ENCODE results near the gene LRSAM1. TPM values are rescaled to one million over a fixed set of nuclear protein-coding genes. Genes with fewer than 3 reads are reported as not detected.
A peak's percentile ranks its signal among the peaks of the same experiment; 100 is the strongest.

The LRSAM1 gene
- total RNA-seq, 3 donors from 2014 or later, result 11.7 to 21.3 (median 17.9) TPM

- peak overlapping the region; percentile 14 to 28 for H3K27ac ChIP-seq
- no peak overlapping the region for H3K4me3 ChIP-seq
- TF ChIP-seq, protein P1, sequence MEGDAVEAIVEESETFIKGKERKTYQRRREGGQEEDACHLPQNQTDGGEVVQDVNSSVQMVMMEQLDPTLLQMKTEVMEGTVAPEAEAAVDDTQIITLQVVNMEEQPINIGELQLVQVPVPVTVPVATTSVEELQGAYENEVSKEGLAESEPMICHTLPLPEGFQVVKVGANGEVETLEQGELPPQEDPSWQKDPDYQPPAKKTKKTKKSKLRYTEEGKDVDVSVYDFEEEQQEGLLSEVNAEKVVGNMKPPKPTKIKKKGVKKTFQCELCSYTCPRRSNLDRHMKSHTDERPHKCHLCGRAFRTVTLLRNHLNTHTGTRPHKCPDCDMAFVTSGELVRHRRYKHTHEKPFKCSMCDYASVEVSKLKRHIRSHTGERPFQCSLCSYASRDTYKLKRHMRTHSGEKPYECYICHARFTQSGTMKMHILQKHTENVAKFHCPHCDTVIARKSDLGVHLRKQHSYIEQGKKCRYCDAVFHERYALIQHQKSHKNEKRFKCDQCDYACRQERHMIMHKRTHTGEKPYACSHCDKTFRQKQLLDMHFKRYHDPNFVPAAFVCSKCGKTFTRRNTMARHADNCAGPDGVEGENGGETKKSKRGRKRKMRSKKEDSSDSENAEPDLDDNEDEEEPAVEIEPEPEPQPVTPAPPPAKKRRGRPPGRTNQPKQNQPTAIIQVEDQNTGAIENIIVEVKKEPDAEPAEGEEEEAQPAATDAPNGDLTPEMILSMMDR (IDR thresholded peaks at IDR 0.05), result no peak
- no peak for TF ChIP-seq POLR2A (IDR thresholded peaks at IDR 0.05)
- no peak for TF ChIP-seq POLR2AphosphoS5 (IDR thresholded peaks at IDR 0.05)
- H3K27me3 ChIP-seq, result no peaks in the 10 kb centered on the region
- peaks cover 4 to 16% of the 10 kb centered on the region in 2 donors for H3K4me1 ChIP-seq
- H3K36me3 ChIP-seq, result no peaks in the 10 kb centered on the region
- H3K9me3 ChIP-seq, result no peaks in the 10 kb centered on the region
- DNase-seq (ENCODE audit: low spot score in 2 of 2), result no peak
- intact Hi-C loops (cut with DNase I; ENCODE audit: low total_unique reads), result no loop called here
These were observed 99.0 kb downstream of the LRSAM1 start for GRCh38 chr9:127550282-127550681.

DNA sequence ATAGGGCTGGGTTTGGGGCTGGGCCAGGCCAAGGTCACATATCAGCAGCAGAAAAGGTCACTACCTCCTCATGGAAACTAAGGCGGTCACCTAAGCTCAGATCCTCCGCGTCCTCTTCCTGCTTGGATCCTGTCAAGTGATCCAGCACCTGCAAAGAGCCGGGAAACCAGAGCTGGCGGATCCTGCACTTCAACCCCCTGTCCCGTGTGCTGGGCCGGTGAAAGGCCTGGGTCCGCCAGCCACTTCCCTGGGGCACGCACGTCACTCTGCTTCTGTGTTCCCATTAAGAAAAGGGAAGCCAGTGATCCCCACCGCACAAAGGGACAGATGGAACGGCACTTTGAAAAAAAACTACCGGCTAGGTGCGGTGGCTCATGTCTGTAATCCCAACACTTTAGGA lies 99.4 kb downstream of the LRSAM1 start:
- H3K36me3 ChIP-seq, result no peaks in the 10 kb centered on the region
- no peak for DNase-seq (ENCODE audit: low spot score in 2 of 2)
- intact Hi-C loops (cut with DNase I; ENCODE audit: low total_unique reads), result no loop called here
- TF ChIP-seq, protein P1 (IDR thresholded peaks at IDR 0.05), result no peak
- peak in 1 of 3 donors; percentile 12 for TF ChIP-seq POLR2AphosphoS5 (IDR thresholded peaks at IDR 0.05)
- peak overlapping the region; percentile 14 to 28 for H3K27ac ChIP-seq
- peaks cover 4 to 17% of the 10 kb centered on the region in 2 donors for H3K4me1 ChIP-seq
- H3K27me3 ChIP-seq, result no peaks in the 10 kb centered on the region
- no peaks in the 10 kb centered on the region for H3K9me3 ChIP-seq
- H3K4me3 ChIP-seq, result no peak overlapping the region

Other genes starting within 250 kb of the LRSAM1 start
- 10 to 100 TPM; 13.4 to 44.8 (median 26.2) TPM for gene GARNL3, start 186.7 kb upstream of the LRSAM1 start, total RNA-seq
- 10 to 100 TPM; 17.7 to 38.7 (median 20.9) TPM for gene SLC2A8, start 54.3 kb upstream of the LRSAM1 start, total RNA-seq
- gene ZNF79, start 27.1 kb upstream of the LRSAM1 start, total RNA-seq, result 10 to 100 TPM in 2 of 3 donors, 1 to 10 TPM in 1; 7.7 to 16.7 (median 16.0) TPM
- gene RPL12, start 104 bp upstream of the LRSAM1 start, total RNA-seq, result 1,000 to 10,000 TPM; 2,790 to 3,232 (median 3,032) TPM
- gene STXBP1, start 160.8 kb downstream of the LRSAM1 start, total RNA-seq, result 10 to 100 TPM; 19.0 to 45.9 (median 43.2) TPM

Data from breast epithelium (tissue), 4 donors.